ENCODE measurements around the gene USP16.
"Not testable (repeated sequence)": the region's sequence is repeated elsewhere in the genome, so short reads cannot be mapped to it uniquely, and the experiment has no call there.

Gene USP16

DNA sequence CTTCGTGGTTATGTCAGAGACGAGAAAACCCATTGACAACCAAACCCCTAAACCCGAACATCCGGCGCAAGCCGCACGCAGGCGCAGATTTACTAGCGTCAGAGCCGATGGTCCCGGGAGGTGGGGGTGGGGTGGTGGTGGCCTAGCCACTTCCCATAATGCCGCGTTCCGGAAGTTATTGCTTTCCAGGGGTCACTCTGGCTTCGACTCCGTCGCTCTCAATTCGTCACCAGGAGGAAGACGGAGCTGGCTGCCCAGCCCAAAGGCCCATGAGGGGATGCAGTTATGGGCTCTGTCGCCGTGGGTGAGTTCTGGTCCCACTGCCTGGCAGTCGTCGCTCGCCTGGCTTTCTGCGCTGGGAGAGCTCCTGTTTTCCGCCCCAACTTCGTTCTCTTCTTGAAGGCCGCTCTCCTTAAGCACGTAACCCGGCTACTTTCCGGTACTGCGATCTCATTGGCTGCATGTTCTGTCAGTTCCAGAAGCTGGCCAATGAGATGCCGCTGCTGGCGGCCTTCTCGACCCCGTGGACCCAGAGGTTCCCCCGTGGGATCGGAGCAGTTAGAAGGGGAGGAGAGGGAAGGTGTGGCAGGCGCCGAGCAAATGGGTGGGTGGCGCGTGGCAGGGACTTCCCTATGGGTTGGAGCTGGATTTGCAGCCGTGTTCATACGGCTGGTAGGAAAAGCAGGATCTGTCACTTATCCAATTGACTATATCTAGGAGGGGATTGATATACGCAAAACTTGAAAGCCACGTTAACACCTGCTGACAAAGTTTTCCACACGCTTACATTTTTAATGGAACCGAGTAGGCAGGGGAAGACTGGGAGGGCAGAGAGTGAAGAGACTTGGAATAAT lies at the start of gene USP16:
Gene USP16 (plus strand): TSS at position 195 of the 854 bp plus-strand sequence. CDS start 3,246 bp downstream, outside the sequence.
- DNase-seq (ENCODE audit: low spot score) = peak; percentile 97

DNA sequence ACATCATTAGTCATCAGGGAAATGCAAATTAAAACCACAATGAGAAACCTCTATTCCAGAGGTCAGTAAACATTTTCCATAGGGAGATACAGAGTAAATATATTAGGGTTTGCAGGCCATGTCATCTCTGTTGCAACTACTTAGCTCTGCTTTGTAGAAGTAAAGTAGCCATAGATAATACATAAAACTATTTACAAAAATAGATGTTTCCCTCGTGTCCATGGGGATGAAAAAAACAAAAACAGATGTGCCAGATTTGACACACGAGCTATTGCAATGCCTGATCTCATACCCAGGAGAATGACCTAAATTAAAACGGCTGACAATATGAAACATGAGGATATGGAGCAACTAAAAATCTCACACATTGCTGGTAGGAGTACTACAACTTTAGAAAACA lies 49.1 kb upstream of the USP16 start:
- DNase-seq (ENCODE audit: low spot score) = no peak

DNA sequence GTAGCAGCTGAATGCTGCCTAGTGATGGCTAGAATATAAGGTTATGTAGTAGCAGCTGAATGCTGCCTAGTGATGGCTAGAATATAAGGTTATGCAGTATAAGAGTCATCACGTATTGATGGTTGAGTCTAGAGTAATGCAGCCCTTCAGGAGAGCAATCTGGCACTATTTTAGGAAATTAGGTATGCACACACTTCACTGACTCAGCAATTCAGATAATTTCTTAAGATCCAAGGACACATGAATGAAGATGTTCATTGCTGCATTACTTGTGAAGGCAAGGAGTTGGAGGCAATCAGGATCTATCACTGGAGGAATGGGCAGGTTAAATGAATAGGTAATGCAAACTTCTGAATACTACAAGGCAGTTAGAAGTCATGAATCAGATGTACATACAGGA lies 45.4 kb upstream of the USP16 start:
- DNase-seq (ENCODE audit: low spot score) = no peak

DNA sequence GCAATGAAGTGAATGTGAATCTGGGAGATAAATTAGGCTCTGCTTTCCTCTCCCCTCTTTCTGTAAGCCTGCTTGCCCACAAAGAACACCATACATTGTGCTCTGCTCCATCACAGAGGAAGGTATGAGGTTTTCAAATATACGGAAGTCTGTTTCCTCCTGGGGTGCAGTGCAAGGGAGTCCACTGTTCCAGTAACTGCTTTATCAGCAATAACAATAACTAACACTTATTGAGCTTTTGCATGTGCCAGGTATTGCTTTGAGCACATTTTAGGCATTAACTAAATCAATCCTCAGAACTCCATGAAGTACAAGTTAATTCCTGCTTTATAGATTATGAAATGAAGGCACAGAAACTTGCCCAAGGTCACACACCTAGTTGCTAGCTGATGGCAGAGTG lies 41.8 kb upstream of the USP16 start:
- no peak for DNase-seq (ENCODE audit: low spot score)

DNA sequence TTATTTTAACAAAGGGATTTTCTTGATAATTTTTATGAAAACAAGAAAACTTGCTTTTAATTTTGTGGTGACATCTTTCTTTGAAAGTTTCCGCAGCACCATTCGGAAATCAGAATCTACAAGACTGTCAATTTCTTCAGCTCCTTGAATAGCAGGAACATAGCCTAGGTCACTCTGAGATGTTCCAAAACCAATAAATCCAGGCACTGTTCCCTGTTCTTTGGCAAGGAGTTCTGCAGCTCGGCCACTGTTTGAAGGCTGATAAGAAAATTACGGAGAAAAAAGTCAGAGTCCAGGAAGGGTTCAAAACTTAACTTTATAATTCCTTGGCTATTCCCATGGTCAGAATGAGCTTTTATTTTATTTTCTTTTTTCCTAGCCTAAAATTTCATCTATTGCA lies 37.8 kb upstream of the USP16 start:
- DNase-seq (ENCODE audit: low spot score) = no peak

DNA sequence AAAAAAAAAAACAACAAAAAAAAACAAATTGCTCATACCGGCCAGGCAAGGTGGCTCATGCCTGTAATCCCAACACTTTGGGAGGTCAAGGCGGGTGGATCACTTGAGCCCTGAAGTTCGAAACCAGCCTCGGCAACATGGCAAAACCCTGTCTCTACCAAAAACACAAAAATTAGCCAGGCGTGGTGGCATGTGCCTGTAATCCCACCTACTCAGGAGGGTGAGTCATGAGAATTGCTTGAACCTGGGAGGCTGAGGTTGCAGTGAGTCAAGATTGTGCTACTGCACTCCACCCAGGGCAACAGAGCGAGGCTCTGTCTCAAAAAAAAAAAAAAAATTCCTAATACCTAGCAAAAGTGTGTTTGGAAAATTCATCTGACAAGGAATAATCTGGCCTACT lies 36.3 kb upstream of the USP16 start:
- DNase-seq (ENCODE audit: low spot score) = peak; percentile 14

DNA sequence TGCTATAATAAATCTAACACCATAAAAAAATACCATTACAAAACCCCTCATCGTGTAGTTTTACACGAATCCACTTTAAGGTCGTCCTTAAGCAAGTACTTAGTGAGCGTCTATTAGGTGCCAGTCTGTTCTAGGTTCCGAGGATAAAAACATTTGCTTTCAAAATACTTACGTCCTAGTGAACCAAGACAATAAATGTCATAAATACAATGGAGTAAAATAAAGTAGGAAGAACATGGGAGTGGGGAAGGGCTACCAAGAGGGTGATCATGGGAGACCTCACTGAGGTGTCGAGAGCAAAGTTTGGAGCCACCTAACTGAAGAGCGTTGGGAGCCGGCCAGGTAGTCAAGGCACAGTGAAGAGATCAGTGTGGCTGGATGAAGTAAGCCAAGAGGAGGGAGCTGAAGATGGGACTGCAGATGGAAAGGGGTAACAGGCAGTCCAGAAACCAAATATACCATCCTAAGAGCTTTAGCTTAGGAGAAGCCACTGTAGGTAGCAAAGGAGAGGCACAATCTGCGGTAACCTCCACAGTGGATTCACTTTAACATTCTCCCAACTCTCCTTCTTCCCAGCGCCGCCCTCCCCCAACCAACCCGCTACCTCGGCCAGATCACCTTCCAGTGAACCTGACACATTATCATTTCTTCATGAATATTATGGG lies 32.5 kb upstream of the USP16 start:
- no peak for DNase-seq (ENCODE audit: low spot score)

DNA sequence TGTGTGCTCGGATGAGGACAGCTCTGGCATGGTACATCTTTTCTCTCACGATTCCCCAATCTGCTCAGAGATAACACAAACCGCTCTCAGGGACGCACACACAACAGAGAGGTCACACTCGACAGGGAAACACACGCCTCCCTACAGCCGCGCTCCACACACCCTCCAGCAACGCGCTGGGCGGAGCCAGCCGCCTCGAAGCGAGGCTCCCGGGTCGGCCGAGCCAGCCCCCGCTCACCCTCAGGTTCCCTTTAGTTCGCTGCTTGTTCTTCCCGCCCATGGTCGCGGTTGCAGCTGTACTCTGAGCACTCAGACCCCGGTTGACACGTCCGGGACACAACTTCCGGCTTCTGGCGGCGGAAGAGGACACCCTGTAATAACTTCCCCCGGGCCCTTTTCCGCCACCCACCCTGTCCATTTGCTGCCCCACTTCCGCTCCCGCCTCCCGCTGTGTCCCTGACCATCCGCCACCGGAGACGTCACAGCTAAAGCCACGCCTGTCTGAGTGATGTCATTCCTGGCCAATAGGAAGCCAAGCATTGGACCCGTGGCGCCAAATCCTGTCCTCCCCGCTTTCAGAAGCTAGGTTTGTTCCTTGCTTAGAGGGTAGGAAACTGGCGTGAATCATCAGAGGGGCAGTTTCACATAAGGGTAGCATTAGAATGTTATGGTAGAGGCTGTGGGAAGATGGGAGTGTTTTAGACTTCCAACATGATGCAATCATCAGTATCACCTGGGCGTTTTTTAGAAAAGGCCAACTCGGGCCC lies 31.8 kb upstream of the USP16 start, which contains the start of gene LTN1:
Gene LTN1 (minus strand): TSS at position 352 of the 767 bp plus-strand sequence. CDS start 72 bp downstream, at position 280.
- DNase-seq (ENCODE audit: low spot score) = peak; percentile 99

DNA sequence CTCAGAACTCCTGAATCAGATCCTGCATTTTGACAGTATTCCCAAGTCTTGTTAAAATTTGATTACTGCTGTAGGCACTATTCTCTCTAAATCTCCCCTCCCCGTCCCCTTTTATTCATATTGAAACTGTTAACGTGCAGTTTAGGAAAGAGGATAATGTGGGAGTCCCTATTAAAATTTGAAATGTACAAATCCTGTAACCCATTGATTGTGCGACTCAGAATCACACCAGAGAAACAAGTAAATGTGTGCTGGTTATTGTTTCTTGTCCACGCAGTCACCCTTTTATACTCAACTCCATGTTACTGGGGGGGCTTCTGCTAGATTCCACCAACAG lies 31.2 kb upstream of the USP16 start:
- no peak for DNase-seq (ENCODE audit: low spot score)

DNA sequence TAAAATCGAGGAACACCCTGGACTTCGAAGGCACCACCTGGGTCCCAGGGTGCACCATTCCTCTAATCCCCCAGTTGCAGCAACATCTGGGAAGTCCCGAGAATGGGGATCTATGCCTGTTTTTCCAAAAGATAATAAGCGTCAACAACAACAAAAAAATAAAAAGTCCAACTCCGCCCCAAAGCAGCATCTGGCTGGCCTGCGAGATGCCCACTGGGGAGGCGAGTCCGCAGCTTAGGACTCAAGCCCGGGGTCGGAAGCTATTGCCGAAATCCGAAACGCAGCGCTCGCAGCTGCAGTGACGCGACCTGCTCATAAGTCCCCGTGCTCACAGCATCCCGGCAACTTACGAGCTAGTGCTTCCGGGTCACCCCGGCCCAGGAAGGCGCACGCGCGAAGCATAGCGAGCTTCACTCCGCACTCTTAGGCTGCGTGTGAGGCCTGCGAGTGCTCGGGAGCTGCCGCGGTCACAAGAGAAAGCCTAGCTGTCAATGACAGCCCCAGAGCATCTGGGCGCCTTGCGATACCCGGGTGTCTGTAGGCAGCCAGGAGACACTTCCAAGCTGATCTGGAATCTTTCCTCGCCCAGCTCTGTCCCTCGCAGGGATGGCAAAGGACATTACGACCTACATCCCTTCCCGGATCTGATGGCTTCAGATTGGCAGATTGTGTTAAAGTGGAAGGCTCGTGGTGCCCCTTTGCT lies 21.9 kb upstream of the USP16 start:
- DNase-seq (ENCODE audit: low spot score) = peak; percentile 97

DNA sequence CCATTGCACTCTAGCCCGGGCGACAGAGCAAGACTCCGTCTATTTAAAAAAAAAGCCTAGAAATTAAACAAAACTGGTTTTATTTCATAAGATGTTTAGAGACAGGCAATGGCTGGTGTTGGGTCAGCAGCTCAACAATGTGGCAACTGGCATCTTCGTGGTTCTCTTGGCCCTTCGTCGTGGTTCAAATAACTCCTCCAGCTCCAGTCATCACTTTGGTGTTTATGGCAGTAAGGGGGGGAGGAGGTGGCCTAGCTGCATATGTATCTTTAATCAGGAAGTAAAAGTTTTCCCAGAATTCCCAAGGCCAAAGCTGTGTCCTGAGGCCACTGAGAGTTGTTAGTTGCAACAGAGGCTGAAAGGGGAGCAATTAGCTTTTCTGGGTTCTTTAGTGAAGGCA lies 18.8 kb upstream of the USP16 start:
- no peak for DNase-seq (ENCODE audit: low spot score)

DNA sequence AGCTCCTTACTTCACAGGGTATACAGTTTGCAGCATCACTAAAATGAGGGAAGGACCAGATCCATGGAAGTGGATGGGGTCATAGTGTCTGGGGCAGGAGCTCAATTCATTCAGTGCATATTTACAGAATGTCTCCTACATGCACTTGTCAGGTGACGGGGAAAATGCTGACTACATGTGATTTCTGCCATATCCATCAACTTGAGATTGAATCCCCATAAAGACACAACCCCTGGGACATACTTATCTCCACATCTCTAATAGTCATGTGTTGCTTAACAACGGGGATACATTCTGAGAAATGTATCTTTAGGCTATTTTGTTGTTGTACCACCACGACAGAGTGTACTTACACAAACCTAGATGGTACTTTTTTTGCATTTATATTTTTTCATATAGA lies 17.3 kb upstream of the USP16 start:
- DNase-seq (ENCODE audit: low spot score) = no peak

DNA sequence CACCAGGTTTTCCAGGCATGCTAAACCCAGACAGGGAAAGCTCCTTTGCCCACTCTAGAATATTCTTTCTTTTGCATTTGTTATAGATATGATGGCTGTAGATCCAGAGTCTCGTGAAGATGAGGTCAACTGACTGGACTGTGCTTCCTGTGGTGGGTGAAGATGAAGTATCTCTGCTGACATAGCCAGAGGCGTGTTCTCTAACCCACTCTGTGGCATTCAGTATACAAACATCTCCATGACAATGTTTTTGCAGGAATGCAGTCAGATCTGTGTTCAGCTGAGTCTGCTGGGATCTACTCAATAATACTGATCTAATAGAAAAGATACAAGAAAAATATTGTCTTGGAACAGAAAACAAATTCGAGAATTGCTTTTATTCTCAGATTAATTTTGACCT lies 16.7 kb upstream of the USP16 start:
- DNase-seq (ENCODE audit: low spot score) = no peak

DNA sequence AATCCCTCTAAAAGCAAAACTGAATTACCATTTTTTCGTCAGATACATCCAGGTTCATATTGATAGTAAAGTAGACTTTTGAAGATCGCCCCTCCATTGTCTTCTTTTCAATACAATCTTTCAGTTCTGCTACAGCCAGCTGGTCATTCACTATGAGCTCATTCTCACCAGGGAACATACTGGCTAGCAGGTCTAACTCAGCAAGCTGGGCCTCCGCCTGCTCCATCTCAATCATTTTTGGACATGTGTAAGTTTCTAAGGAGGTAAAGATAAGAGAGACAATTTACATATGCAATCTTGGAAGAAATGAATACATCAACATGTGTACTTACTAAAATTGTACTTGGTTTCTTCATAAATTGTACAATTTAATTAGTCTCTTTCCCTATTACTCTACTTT lies 16.1 kb upstream of the USP16 start:
- no peak for DNase-seq (ENCODE audit: low spot score)

DNA sequence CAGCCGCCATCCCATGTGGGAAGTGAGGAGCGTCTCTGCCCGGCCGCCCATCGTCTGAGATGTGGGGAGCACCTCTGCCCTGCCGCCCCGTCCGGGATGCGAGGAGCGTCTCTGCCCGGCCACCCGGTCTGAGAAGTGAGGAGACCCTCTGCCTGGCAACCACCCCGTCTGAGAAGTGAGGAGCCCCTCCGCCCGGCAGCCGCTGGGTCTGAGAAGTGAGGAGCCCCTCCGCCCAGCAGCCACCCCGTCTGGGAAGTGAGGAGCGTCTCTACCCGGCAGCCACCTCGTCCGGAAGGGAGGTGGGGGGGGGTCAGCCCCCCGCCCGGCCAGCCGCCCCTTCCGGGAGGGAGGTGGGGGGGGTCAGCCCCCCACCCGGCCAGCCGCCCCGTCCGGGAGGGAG lies 13.2 kb upstream of the USP16 start:
- not testable (repeated sequence) for DNase-seq (ENCODE audit: low spot score)

DNA sequence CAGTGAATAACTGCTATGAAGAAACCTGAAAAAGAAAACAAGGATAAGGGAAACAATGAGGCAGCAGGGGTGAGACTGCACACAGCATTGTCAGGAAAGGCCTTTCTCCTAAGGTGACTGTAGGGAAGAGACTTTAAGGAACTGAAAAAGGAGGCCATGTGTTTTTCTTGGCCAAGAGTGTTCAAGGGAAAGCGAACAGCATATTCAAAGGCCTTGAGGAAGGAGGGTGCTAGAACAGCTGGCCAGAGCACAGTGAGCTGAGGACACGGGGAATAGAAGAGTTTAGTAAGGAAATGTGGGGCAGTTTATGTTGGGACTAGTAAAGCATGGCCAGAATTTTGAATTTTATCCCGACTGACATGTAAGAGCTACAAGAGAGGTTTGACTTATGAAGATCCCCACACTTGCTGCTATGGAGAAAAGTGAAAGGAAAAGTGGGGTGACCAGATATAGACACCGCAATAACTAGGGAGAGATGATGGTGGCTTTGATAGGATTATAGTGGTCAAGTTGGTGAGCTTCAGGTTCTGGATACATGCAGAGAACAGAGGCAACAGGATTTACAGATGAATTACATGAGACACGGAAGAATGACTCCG lies 6.7 kb upstream of the USP16 start:
- DNase-seq (ENCODE audit: low spot score) = no peak

DNA sequence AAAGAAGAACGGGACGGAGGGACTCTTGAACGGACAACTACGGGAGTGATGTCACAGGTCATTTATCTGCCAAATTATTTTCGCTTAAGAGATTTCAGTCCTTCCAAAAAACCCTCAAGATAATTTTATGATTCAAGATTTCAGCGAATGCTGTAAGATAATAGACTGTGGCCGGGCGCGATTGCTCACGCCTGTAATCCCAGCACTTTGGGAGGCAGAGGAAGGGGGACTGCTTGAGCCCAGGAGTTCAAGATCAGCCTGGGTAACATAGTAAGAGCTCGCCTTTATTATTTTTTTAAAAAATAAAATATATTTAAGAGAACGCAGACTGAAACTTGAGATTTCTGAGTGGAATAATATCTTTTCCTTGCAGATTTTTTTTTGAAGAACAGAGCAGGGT lies 5.9 kb upstream of the USP16 start:
- DNase-seq (ENCODE audit: low spot score) = no peak

DNA sequence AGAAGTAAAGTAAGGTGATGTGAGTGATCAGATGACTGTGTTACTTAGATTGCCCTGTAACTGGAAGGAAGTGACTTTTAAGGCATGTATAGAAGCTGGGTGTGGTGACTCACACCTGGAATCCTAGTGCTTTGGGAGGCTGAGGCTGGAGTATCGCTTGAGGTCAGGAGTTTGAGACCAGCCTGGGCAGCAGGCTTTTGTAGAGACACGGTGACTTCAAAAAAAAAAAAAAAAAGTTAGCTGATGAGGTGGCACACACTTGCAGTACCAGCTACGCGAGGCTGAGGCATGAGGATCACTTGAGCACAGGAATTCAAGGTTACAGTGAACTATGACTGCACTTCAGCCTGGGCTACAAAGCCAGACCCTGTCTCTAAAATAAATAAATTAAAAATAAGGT lies 2.3 kb upstream of the USP16 start:
- DNase-seq (ENCODE audit: low spot score) = no peak

DNA sequence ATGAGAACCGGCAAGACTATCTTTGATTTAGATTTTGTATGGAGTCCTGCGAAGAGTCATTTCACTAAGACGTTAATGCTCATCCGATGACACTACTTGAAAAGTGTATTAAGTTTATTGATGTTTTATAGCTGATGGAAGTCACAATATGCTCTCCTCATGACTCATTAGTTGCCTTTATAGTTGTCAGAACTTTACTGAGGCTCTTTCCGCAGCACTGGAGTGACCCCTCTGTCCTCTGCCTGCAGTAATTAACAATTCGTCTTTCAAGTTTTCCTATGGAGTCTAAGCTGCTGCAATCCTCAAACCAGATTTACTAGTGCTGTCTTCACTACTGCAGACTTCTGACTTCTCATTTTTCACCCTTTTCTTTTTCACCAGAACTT lies 853 bp downstream of the USP16 start:
- no peak for DNase-seq (ENCODE audit: low spot score)

DNA sequence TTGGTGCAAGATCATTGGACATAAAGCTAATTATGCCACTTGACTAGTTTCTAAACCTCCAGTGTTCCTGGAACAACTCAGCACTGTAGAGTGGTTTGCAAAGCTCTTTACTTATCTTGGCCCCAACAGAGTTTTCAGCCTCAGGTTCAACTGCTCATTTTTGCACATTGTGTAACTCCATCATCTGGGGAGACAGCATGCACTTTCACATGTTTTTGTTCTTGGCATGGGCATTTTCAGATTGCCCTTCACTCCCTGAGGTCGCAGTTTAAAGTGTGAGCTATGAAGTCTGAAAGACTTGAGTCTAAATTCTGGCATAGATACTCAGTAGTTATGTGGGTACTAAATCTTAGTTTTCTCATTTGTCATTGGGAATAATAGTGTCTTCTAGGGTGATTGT lies 5.1 kb downstream of the USP16 start:
- DNase-seq (ENCODE audit: low spot score) = no peak

DNA sequence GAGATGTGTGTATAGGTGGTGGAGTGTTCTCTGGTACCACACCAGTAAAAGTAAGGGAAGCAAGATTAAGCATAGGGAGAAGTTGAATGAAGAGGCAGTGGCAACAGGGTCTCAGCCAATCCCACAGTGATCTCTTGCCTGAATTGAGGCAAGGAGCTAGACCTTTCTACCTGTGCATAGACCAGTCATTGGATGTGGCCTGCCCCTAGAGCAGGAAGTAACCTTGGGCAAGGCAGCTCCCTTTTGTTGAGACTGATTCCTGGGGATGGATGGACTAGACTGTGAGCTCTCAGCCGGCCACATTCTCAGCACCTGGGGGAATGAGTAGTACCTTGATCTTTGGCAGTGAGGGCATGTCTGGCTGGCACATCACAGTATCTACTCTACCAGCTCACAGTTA lies 6.4 kb downstream of the USP16 start:
- no peak for DNase-seq (ENCODE audit: low spot score)

DNA sequence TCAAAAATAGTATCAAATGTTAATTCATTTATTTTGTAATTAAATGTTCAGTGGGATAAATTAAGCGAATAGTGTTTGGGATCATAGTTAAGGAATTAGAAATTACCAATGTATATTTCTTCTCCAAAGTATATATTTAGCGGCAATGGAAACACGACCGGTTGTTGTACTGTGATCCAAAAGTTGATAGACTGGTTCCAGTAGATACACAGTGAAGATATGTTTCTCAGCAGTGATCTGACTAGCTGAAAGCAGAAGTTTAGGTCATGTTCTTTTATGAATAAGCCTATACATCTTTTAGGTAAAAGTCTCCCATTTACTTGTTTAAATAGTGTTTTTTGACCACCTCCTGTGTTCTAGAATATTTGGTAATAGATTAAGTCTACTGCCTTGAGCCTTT lies 8.8 kb downstream of the USP16 start:
- DNase-seq (ENCODE audit: low spot score) = no peak
